AG09309 (cell line): ENCODE data around the gene COL26A1.
A peak's percentile ranks its signal among the peaks of the same experiment; 100 is the strongest.
"Not testable (repeated sequence)": the region's sequence is repeated elsewhere in the genome, so short reads cannot be mapped to it uniquely, and the experiment has no call there.

Experiments used
- DNase-seq: peaks from one replicate; pipeline ENCODE4 v3.0.0-alpha.2; 2010; ENCODE audit warnings: low read depth
- H3K4me3 ChIP-seq: 2 replicates; pipeline ENCODE4 v1.5.1; 2011; ENCODE audit warnings: mild to moderate bottlenecking, low read depth, low read length, moderate library complexity; ENCODE audit not compliant: control insufficient read depth
- CTCF ChIP-seq: IDR thresholded peaks from 2 replicates; pipeline ENCODE4 v1.5.1; 2011; ENCODE audit warnings: mild to moderate bottlenecking, low read depth, low read length, inconsistent platforms; ENCODE audit not compliant: insufficient read depth, control insufficient read depth; ENCODE audit errors: missing control alignments

COL26A1 gene

GRCh38 chr7:101502466-101503098 is 139.9 kb downstream of the COL26A1 start:
- no peak for DNase-seq
- TF ChIP-seq CTCF: no peak

DNA sequence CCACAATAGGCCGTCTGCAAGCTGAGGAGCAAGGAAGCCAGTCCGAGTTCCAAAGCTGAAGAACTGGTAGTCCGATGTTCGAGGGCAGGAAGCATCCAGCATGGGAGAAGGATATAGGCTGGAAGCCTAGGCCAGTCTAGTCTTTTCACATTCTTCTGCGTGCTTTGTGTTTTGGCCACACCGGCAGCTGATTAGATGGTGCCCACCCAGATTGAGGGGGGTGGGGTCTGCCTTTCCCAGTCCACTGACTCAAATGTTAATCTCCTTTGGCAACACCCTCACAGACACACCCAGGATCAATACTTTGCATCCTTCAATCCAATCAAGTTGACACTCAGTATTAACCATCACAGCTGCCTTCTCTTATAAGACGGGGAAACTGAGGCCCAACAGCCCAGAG is 142.8 kb downstream of the COL26A1 start:
- not testable (repeated sequence) for DNase-seq, H3K4me3 ChIP-seq

More at GRCh38 chr7:101502466-101503098, 139.9 kb downstream of the COL26A1 start:
- no peak overlapping the region for H3K4me3 ChIP-seq

DNA sequence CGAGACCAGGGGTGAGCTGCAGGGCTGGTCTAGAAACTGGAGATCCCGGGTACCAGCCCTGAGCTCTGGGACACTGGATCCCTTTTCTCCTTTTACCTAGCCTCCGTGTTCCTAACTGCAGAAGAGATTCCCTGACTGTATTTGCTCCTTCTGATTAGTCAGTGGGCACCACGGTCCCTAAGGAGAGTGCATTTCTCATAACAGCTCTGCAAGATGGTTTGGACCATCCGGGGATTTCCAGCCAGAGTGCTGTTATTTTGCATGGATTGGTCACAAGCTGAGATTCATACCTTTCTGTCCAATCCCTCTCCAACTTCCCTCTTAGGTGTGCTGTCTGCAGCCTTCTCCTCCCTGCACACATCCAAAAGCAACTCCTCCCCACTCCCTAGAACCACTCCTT is 143.9 kb downstream of the COL26A1 start:
- TF ChIP-seq CTCF: no peak
- DNase-seq: no peak
- H3K4me3 ChIP-seq: no peak overlapping the region

DNA sequence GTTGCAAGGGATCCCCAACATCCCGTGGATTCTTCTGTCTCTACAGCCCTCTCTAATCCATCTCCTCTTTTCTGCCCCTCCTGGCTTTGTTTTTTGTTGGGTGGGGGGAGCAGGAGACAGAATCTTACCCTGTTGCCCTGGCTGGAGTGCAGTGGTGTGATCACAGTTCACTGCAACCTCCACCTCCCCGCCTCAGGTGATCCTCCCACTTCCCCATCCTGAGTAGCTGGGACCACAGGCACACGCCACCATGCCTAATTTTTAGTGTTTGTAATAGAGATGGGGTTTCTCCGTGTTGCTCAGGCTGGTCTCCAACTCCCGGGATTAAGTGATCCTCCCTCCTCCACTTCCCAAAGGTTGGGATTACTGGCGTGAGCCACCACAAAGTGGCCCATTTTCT is 144.7 kb downstream of the COL26A1 start:
- no peak overlapping the region for H3K4me3 ChIP-seq
- no peak for TF ChIP-seq CTCF
- DNase-seq: no peak

- H3K4me3 ChIP-seq: no peak overlapping the region
- DNase-seq: no peak
- TF ChIP-seq CTCF: peak; percentile 63
These were observed 145.1 kb downstream of the COL26A1 start for GRCh38 chr7:101507791-101508252.

GRCh38 chr7:101510297-101510696 is 147.6 kb downstream of the COL26A1 start:
- TF ChIP-seq CTCF: no peak
- H3K4me3 ChIP-seq: no peak overlapping the region
- no peak for DNase-seq

GRCh38 chr7:101511965-101512364 is 149.3 kb downstream of the COL26A1 start:
- no peak for TF ChIP-seq CTCF
- H3K4me3 ChIP-seq: no peak overlapping the region
- no peak for DNase-seq
